Daoy (cell line): ENCODE results near the gene ARFGAP2. TPM values are rescaled to one million over a fixed set of nuclear protein-coding genes. Genes with fewer than 3 reads are reported as not detected.

Experiments
- DNase-seq: peaks from one replicate; pipeline ENCODE4 v3.0.0-alpha.2; 2015; ENCODE audit warnings: low read depth
- total RNA-seq: library from RNA; depleted of rRNA; stranded (reverse); fragments of >200 nt; shearing (Covaris generic); gene quantifications from 2 replicates; pipeline ENCODE4 v1.2.3, GENCODE V29; 2014

Gene ARFGAP2
- total RNA-seq, 1 experiment from 2014 or later: 92.1 TPM

DNA sequence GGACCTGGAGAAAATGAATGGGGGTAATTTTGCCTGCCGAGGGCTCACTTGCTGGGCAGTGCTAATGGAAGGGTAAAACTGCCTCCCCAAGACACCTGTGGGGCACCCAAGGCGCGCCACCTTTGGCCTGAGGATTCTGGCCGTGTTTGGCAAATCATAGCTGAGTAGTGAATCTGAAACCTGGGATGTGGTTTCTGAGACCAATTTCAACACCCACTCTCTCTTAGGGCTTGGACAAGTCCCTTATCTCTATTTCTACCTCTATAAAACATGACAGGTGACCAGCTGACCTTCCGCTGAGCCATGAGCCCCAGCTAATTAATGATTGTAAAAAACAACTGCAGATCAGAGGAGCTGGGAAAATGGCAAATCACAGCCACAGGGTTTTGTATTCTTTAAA, 11.0 kb upstream of the ARFGAP2 start:
- DNase-seq: no peak

GRCh38 chr11:47186700-47187695, 10.3 kb upstream of the ARFGAP2 start:
- peak; percentile 69 for DNase-seq

- peak; percentile 66 for DNase-seq
Observed at GRCh38 chr11:47186076-47186699, 9.5 kb upstream of the ARFGAP2 start, which contains the start of gene PACSIN3. TSS of gene PACSIN3 (minus strand) at chr11:47186434. CDS start at chr11:47182727, 3,707 bp downstream.

- DNase-seq: peak; percentile 57
Observed at GRCh38 chr11:47185305-47186075, 8.8 kb upstream of the ARFGAP2 start.

DNA sequence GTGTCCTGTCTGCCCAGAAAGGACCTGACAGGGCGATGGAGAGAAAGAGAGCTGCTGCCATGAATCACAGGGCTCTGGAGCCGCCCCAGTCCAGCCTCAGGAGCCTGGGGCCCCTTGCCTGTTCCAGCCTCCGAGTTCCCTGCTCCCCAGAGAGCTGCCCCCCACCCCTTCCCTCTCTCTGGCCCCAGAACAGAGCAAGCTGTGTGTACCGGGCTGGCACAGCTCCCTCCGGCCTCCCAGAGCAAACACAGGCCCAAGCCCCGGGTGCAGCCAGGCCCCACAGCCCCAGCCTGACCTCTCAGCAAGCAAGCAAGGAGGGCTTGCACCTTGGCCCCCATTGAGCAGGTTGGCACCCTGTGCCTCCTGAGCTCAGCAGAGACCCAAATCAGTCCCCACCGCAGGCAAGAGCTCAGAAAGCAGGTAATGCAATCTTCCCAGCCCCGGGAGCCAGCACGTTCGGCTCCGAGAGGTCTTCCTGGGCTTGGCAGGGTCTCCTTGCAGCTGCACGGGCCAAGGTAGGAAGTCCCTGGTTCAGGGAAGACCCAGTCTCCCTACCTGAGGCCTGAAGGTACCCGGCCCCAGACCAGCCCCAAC, 8.1 kb upstream of the ARFGAP2 start:
- DNase-seq: no peak

DNA sequence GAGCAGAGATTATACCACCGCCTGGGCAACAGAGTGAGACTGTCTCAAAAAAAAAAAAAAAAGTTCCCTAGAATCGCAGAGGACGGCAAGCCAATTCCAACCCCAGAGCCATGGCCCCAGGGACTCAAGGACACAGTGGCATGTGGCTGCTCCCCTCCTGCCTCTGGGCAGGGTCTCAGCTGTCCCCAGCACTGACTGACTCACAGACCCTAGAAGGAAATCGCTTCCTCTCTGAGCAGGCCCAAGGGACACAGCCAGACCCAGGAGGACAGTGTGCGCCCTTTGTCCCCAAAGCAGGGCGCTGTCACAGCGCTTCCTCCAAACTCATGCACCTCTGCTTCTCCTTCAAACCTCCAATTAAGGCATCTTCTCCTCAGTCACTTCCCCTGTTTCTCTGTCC, 7.3 kb upstream of the ARFGAP2 start:
- no peak for DNase-seq

DNA sequence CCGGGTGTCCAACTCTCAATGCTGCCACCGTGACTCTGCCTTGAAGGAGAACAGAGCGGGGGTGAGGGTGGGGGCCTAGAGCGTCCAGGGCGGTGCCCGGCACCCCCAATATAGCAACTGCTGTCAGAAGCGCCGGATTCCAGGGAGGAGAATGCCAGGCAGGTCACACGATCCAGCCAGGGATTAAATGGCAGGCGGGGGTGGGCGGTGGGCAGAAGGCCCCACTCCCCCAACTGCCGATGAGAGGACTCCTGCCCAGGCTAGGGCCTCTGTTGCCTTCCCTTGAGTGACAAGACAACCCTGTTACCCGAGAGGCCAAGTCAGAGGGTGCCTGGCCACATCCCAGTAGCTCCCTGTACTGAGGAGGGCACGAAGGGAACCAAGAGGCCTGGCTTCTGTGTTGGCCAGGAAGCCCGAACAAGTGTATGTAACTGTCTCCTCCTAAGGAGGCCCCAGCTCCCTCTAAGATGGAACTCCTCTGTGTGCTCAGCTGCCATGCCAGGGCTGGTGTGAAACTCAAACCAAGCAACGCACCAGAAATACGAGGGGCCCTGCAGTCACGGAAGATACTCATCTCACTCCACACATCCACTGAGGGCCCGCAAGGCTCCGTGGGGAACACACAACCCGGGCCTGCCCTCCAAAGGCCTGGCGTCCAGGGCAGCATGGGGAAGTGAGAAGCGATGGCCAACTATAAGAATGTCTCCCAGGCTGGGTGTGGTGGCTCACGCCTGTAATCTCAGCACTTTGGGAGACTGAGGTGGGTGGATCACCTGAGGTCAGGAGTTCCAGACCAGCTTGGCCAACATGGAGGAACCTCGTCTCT, 6.6 kb upstream of the ARFGAP2 start:
- no peak for DNase-seq

- no peak for DNase-seq
Observed at GRCh38 chr11:47182380-47182779, 5.7 kb upstream of the ARFGAP2 start.

DNA sequence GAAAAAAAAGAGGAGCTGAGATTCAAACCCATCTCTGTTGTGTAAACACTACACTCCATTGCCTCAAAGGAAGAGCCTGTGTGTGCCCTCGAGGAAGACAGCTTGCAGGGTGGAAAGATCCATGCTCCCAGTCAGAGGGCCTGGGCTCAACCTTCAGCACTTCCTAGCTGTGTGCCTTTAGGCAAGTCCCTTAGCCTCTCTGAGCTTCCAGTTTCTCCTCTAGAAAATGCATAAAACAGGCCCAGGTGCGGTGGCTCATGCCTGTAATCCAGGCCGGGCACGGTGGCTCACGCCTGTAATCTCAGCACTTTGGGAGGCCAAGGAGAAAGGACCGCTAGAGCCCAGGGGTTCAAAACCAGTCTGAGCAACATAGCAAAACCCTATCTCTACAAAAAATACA, 4.6 kb upstream of the ARFGAP2 start:
- no peak for DNase-seq

GRCh38 chr11:47180006-47180787, 3.5 kb upstream of the ARFGAP2 start:
- DNase-seq: no peak

DNA sequence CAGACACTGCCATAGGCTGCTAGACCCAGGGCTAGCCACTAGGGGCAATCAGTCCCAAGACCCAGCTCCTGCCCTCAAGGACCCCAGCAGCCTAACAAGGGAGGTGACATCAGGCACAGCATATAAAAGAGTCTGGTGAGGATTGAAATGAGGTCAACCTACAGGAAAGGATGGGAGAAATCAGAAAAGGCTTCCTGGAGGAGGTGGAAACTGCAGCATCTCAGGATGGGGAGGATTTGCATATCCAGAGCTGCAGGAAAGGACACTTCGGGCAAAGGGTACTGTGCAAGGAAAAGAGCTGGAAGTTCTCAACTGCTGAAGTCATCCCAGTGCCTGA, 2.9 kb upstream of the ARFGAP2 start:
- DNase-seq: peak; percentile 45

GRCh38 chr11:47178737-47179654, 2.3 kb upstream of the ARFGAP2 start:
- DNase-seq: no peak

DNA sequence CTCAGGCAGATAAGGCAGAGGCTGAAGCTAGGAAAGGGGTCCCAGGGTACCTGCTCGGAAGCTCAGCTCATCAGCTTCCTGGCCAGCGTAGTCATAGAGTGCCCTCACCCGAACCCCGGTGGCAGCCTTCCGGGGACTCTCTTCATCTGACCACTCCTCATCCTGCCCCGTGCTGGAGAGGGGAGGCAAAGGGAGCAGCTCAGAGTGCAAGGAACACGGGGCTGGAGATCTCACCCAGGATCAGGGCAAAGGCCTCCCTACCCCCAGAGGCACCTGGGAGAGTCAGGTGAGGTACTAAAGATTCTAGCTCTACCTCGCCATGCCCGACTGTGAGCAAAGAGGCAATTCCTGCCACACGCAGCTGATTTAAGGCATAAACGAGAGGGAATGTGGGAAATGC, 1.6 kb upstream of the ARFGAP2 start:
- no peak for DNase-seq

DNA sequence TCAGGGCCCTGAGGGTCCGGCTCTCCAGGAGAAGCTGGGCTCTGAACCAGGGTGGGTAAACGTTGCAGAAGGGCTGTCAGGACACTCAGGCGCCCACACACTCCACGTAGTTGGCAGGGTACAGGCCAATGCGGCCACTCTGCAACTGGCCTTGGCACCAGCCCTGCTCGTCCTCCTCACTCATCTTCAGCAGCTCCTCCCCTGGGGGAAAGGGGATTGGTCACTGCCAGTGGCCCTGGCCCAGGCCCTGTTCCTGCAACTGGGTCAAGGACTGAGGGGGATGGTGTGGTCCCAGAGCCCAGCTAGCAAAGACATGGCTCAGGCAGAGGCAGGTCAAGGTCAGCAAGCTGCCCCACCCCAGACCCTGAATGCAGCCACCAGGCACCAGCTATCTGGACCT, 1.2 kb upstream of the ARFGAP2 start:
- DNase-seq: no peak

DNA sequence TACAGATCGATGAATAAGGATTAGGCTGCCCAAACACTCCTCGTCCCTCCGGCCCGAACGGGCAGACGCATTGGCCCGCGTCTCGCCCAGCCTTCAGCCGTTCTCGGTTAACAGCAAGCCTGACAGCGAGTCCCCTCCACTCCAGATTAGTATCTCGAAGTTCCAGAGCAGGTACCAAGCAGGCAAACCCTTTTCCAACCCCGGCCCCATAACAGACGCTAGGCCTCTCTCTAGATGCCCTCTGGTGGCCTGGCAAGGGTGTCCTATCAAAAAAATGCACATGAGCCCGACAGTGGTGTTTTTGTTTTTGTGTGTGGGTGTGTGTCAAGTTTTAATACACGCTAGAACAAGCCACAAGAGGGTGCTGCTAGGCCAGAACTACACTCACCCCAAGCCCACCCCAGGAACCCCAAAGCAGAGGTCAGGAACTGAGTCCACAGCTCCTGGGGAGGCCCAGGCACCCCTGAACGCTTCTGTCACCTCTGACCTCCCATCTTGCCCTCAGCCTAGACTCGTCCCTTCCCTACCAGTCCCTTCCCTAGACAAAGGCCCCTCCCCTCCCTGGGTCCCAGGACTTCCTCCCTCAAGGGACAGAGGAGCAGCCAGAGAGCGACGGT, 658 bp upstream of the ARFGAP2 start:
- peak; percentile 70 for DNase-seq

DNA sequence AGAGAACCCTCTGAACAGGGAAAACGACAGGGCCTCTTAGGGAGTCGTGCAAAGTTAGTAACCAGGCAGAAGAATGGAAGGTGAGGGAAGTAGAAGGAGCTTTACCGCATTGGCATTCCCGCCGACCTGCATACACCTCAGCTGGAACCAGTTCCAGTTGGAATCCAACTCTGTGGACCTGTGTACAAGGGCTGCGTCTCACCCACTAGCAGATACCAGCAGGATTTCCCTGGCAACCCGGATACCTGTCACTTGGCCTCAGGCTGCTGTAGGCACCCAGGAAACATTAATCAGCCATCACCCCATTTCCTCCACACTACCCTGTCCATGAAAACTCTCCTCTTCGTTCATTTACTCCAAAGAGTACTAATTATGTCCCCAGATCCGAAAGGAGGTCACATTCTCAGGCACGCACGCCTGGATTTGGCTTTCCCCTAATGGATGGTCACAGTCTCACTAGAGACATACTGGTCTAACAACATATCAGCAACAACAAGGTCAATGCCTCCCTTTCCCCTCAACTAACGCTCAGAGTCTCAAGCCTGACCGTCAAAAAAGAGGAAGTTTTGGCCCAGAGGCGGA, 842 bp downstream of the ARFGAP2 start:
- DNase-seq: no peak

DNA sequence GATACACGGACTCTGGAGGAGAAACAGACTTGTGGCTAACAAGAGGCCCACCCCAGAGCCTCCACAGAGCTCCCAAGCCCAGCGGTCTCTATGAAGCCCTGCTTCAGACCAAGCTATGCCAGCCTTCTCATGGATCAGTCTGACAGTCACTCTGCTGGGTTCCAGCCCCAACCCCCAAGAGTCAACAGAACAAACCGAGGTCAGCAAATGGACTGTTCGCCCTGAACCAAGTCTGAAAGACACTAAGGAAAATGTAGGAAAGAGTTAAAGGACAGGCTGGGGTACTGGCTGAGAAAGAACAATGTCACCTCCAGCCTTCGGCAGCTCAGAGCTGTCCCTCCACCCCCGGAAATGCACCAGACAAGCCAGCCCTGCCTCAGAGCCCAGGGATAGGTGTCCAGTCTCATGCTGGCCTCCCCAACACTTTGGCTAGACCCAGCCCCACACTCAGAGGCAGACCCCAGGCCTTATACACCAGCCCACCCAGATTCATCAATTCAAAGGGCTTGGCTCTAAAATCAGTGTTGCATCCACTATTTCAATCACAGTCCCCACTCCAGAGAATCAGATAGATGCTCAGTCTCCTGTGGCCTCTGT, 3.8 kb downstream of the ARFGAP2 start:
- no peak for DNase-seq

GRCh38 chr11:47171856-47172255, 4.8 kb downstream of the ARFGAP2 start:
- DNase-seq: no peak
